MCF 10A (cell line): ENCODE data around the gene PGP. TPM values are rescaled to one million over a fixed set of nuclear protein-coding genes. Genes with fewer than 3 reads are reported as not detected.

ENCODE experiments used
- BruUV-seq: library from RNA; stranded (reverse); fragments of 400-500 nt; replicated peaks from 2 replicates; lab custom pipeline; 2021; lab: Mats Ljungman, UMichigan
- CTCF ChIA-PET: fragments of 300-600 bp; sonication (Branson Sonifier 250); formaldehyde crosslinking; extraction: SDS; loops from one replicate; lab custom pipeline; 2021; ENCODE audit warnings: antibody characterized with exemption, inconsistent platforms; lab: Yijun Ruan, JAX
- POLR2A ChIA-PET: fragments of 300-600, 350-650 bp; sonication (Branson Sonifier 250); formaldehyde crosslinking; extraction: SDS; loops from one replicate; lab custom pipeline; 2020; ENCODE audit warnings: antibody characterized with exemption, inconsistent platforms; lab: Yijun Ruan, JAX
- DNase-seq: peaks from one replicate; pipeline ENCODE4 v3.0.0-alpha.2; 2018; ENCODE audit not compliant: unreplicated experiment
- H3K27ac Mint-ChIP-seq: one replicate; pipeline ENCODE4 v1.8.0; 2022; ENCODE audit warnings: mild to moderate bottlenecking, low read depth, mixed read lengths; ENCODE audit not compliant: unreplicated experiment
- H3K27me3 Mint-ChIP-seq: one replicate; pipeline ENCODE4 v1.8.0; 2022; ENCODE audit warnings: mixed read lengths; ENCODE audit not compliant: insufficient read depth, unreplicated experiment
- H3K36me3 Mint-ChIP-seq: one replicate; pipeline ENCODE4 v1.8.0; 2022; ENCODE audit warnings: mild to moderate bottlenecking, moderate library complexity, mixed read lengths; ENCODE audit not compliant: insufficient read depth, unreplicated experiment
- H3K4me1 Mint-ChIP-seq: one replicate; pipeline ENCODE4 v1.8.0; 2022; ENCODE audit warnings: mixed read lengths; ENCODE audit not compliant: insufficient read depth, unreplicated experiment
- H3K4me3 Mint-ChIP-seq: one replicate; pipeline ENCODE4 v1.8.0; 2022; ENCODE audit warnings: mild to moderate bottlenecking, moderate library complexity, mixed read lengths; ENCODE audit not compliant: unreplicated experiment
- H3K9me3 Mint-ChIP-seq: one replicate; pipeline ENCODE4 v1.8.0; 2022; ENCODE audit warnings: mixed read lengths; ENCODE audit not compliant: unreplicated experiment
- intact Hi-C: fragments of 100-400 bp; cut with micrococcal nuclease; formaldehyde crosslinking; loops from 2 replicates; pipeline ENCODE4 v1.14.1; 2022
- total RNA-seq: library from RNA; stranded (reverse); gene quantifications from 2 replicates; pipeline ENCODE4 v1.2.3, GENCODE V29; 2022
- TF ChIP-seq, protein P1 (sequence below): fragments of 200-600 bp; IDR thresholded peaks from one replicate; pipeline ENCODE4 v1.8.0; 2022; ENCODE audit warnings: antibody characterized with exemption, mild to moderate bottlenecking; ENCODE audit not compliant: unreplicated experiment

PGP gene
- total RNA-seq, 1 experiment from 2014 or later = 12.0 TPM

- H3K4me3 Mint-ChIP-seq = no peak overlapping the region
- ChIA-PET POLR2A (no interaction called here), CTCF (interaction anchor here (1.2 kb wide), 1 partner anchor 12 kb away, joined by 4 read pairs; no protein-coding TSS in a partner anchor)
- peaks cover 5% of the 10 kb centered on the region for H3K4me1 Mint-ChIP-seq
- intact Hi-C loops = no loop called here
- H3K27me3 Mint-ChIP-seq = no peaks in the 10 kb centered on the region
- H3K27ac Mint-ChIP-seq = no peak overlapping the region
- DNase-seq = no peak
- TF ChIP-seq, protein P1, sequence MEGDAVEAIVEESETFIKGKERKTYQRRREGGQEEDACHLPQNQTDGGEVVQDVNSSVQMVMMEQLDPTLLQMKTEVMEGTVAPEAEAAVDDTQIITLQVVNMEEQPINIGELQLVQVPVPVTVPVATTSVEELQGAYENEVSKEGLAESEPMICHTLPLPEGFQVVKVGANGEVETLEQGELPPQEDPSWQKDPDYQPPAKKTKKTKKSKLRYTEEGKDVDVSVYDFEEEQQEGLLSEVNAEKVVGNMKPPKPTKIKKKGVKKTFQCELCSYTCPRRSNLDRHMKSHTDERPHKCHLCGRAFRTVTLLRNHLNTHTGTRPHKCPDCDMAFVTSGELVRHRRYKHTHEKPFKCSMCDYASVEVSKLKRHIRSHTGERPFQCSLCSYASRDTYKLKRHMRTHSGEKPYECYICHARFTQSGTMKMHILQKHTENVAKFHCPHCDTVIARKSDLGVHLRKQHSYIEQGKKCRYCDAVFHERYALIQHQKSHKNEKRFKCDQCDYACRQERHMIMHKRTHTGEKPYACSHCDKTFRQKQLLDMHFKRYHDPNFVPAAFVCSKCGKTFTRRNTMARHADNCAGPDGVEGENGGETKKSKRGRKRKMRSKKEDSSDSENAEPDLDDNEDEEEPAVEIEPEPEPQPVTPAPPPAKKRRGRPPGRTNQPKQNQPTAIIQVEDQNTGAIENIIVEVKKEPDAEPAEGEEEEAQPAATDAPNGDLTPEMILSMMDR = no peak
- H3K36me3 Mint-ChIP-seq = peaks cover 5% of the 10 kb centered on the region
- no TSS peak for BruUV-seq
- no peaks in the 10 kb centered on the region for H3K9me3 Mint-ChIP-seq
Observed at GRCh38 chr16:2183671-2184070, 31.0 kb downstream of the PGP start.

DNA sequence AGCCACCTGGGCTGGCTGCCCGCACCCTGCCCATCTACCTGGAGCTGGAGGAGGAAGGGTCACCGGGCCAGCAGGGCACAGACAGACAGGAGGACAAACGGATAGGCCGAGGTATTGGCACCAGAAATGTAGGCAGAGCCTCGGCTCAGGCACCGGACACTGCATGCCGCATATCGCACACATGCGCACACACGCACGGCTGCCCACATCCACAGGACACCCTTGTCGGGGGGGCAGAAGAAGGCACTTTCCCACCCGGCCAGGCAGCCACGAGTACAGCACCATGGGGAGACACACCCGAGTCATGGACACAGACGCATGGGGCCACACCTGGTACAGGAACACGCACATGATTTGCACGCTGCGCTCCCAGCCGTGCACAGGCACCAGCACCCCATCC is 32.7 kb downstream of the PGP start:
- peaks cover 5% of the 10 kb centered on the region for H3K4me1 Mint-ChIP-seq
- POLR2A ChIA-PET = interaction anchor here (0.9 kb wide), 1 partner anchor 10 kb away, joined by 3 read pairs; no protein-coding TSS in a partner anchor
- intact Hi-C loops = no loop called here

GRCh38 chr16:2180962-2181923 is 33.4 kb downstream of the PGP start:
- H3K9me3 Mint-ChIP-seq = no peaks in the 10 kb centered on the region
- peaks cover 16% of the 10 kb centered on the region for H3K36me3 Mint-ChIP-seq
- no TSS peak for BruUV-seq
- POLR2A ChIA-PET = interaction anchor here (0.9 to 1.1 kb wide), 3 partner anchors 9 to 25 kb away, joined by 3 read pairs; partner anchors contain the start of gene TRAF7
- no peak overlapping the region for H3K27ac Mint-ChIP-seq
- H3K27me3 Mint-ChIP-seq = no peaks in the 10 kb centered on the region
- H3K4me1 Mint-ChIP-seq = peaks cover 5% of the 10 kb centered on the region
- CTCF ChIA-PET = interaction anchor here (0.6 kb wide), 1 partner anchor 24 kb away, joined by 3 read pairs; no protein-coding TSS in a partner anchor
- intact Hi-C loops = no loop called here
- TF ChIP-seq, protein P1 = no peak
- DNase-seq = no peak
- no peak overlapping the region for H3K4me3 Mint-ChIP-seq

More for the DNA sequence above, 32.7 kb downstream of the PGP start:
- TF ChIP-seq, protein P1 = no peak
- Mint-ChIP-seq H3K36me3 (peaks cover 13% of the 10 kb centered on the region), H3K9me3 (no peaks in the 10 kb centered on the region), H3K27me3 (no peaks in the 10 kb centered on the region), H3K4me3 (no peak overlapping the region), H3K27ac (no peak overlapping the region)
- no peak for DNase-seq
- BruUV-seq = no TSS peak
- CTCF ChIA-PET = interaction anchor here (0.6 kb wide), 1 partner anchor 24 kb away, joined by 3 read pairs; no protein-coding TSS in a partner anchor

DNA sequence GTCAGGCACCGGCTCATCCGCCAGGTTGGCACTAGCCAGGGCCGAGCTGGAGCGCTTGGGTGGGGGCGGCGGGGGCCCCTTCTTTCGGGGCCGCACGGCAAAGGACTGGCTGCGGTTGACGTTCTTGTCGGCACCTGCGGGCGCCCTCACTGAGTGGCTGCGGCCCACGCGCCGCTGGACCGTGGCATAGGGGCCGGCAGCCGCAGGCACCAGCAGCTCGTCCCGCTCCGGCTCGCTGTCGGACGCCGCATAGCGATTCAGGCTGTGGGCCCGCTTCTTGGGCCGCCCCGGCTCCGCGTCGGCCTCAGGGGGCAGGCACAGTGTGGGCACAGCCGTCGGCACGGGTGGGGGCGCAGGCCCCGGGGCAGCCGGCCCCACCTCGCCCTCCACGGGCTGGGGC is 34.2 kb downstream of the PGP start:
- no peaks in the 10 kb centered on the region for H3K27me3 Mint-ChIP-seq
- POLR2A ChIA-PET = interaction anchor here (1.0 to 1.1 kb wide), 2 partner anchors 24 to 25 kb away, joined by 3 read pairs; partner anchors contain the start of gene TRAF7
- DNase-seq = no peak
- H3K36me3 Mint-ChIP-seq = peaks cover 24% of the 10 kb centered on the region
- no TSS peak for BruUV-seq
- TF ChIP-seq, protein P1 = no peak
- peaks cover 5% of the 10 kb centered on the region for H3K4me1 Mint-ChIP-seq
- CTCF ChIA-PET = no interaction called here
- intact Hi-C loops = no loop called here
- no peak overlapping the region for H3K4me3 Mint-ChIP-seq
- H3K27ac Mint-ChIP-seq = no peak overlapping the region
- no peaks in the 10 kb centered on the region for H3K9me3 Mint-ChIP-seq
